Measurements from ENCODE around the gene CBLN3. TPM values are rescaled to one million over a fixed set of nuclear protein-coding genes. Genes with fewer than 3 reads are reported as not detected.

CBLN3 gene
- total RNA-seq, 1 experiment from 2014 or later: 1.0 TPM

DNA sequence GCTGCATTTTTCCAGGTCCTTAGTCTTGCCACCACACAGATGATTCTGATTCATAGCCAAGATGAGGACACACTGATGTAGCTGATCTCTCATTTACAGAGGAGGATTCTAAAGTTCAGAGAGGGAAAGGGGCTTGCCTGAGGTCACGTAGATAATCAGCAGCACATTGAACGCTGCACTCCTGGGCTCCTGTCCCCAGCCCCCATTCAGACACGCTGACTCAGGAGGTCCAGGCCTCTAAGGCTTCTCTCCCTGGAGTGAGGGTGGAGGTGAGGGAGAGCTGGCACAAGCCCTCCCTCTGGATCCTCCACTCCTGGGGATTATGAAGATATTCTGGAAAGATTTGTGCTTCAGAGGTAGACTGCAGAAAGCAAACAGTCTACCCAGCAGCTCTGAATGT is 51.1 kb downstream of the CBLN3 start:
- ATAC-seq (no peak), DNase-seq (ENCODE audit: low read depth, low spot score) (no peak)
- in situ Hi-C loops (cut with HindIII; ENCODE audit: low pct_unique_long_range_greater_than_20kb, low sequenced_read_pairs): no loop called here
- intact Hi-C loops (cut with micrococcal nuclease; ENCODE audit: unreplicated experiment): no loop called here
- Histone ChIP-seq H3K4me3 (ENCODE audit: low read depth in 2 of 2, low read length in 2 of 2) (no peak overlapping the region), H3K27ac (ENCODE audit: low read length) (no peak overlapping the region), H3K9me3 (ENCODE audit: control insufficient read depth, insufficient read depth, low read depth, low read length) (no peaks in the 10 kb centered on the region), H3K27me3 (ENCODE audit: control insufficient read depth, insufficient read depth, low read length) (no peaks in the 10 kb centered on the region), H3K36me3 (ENCODE audit: control insufficient read depth, insufficient read depth, low read length) (no peaks in the 10 kb centered on the region), H3K4me1 (ENCODE audit: control insufficient read depth, insufficient read depth, low read length) (no peaks in the 10 kb centered on the region)
- ChIA-PET POLR2A (no interaction called here), CTCF (interaction anchor here (0.6 kb wide), 1 partner anchor 61 kb away, joined by 4 read pairs; no protein-coding TSS in a partner anchor)
- no peak for TF ChIP-seq SIN3A (IDR thresholded peaks at IDR 0.05; ENCODE audit: borderline replicate concordance, insufficient read depth, low read depth, low read length)
- TF ChIP-seq, protein P1, sequence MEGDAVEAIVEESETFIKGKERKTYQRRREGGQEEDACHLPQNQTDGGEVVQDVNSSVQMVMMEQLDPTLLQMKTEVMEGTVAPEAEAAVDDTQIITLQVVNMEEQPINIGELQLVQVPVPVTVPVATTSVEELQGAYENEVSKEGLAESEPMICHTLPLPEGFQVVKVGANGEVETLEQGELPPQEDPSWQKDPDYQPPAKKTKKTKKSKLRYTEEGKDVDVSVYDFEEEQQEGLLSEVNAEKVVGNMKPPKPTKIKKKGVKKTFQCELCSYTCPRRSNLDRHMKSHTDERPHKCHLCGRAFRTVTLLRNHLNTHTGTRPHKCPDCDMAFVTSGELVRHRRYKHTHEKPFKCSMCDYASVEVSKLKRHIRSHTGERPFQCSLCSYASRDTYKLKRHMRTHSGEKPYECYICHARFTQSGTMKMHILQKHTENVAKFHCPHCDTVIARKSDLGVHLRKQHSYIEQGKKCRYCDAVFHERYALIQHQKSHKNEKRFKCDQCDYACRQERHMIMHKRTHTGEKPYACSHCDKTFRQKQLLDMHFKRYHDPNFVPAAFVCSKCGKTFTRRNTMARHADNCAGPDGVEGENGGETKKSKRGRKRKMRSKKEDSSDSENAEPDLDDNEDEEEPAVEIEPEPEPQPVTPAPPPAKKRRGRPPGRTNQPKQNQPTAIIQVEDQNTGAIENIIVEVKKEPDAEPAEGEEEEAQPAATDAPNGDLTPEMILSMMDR (IDR thresholded peaks at IDR 0.05): no peak
- TF ChIP-seq, protein P2, sequence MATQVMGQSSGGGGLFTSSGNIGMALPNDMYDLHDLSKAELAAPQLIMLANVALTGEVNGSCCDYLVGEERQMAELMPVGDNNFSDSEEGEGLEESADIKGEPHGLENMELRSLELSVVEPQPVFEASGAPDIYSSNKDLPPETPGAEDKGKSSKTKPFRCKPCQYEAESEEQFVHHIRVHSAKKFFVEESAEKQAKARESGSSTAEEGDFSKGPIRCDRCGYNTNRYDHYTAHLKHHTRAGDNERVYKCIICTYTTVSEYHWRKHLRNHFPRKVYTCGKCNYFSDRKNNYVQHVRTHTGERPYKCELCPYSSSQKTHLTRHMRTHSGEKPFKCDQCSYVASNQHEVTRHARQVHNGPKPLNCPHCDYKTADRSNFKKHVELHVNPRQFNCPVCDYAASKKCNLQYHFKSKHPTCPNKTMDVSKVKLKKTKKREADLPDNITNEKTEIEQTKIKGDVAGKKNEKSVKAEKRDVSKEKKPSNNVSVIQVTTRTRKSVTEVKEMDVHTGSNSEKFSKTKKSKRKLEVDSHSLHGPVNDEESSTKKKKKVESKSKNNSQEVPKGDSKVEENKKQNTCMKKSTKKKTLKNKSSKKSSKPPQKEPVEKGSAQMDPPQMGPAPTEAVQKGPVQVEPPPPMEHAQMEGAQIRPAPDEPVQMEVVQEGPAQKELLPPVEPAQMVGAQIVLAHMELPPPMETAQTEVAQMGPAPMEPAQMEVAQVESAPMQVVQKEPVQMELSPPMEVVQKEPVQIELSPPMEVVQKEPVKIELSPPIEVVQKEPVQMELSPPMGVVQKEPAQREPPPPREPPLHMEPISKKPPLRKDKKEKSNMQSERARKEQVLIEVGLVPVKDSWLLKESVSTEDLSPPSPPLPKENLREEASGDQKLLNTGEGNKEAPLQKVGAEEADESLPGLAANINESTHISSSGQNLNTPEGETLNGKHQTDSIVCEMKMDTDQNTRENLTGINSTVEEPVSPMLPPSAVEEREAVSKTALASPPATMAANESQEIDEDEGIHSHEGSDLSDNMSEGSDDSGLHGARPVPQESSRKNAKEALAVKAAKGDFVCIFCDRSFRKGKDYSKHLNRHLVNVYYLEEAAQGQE (IDR thresholded peaks at IDR 0.05; ENCODE audit: insufficient read depth in 1 of 2, low read depth in 2 of 2, low read length in 1 of 2): no peak
- TF ChIP-seq POLR2AphosphoS5 (IDR thresholded peaks at IDR 0.05; ENCODE audit: low read depth, low read length): no peak
- no peak for TF ChIP-seq TCF7L2 (IDR thresholded peaks at IDR 0.05; ENCODE audit: low read depth, low read length)
- no TSS peak for BruUV-seq (replicated peaks)

DNA sequence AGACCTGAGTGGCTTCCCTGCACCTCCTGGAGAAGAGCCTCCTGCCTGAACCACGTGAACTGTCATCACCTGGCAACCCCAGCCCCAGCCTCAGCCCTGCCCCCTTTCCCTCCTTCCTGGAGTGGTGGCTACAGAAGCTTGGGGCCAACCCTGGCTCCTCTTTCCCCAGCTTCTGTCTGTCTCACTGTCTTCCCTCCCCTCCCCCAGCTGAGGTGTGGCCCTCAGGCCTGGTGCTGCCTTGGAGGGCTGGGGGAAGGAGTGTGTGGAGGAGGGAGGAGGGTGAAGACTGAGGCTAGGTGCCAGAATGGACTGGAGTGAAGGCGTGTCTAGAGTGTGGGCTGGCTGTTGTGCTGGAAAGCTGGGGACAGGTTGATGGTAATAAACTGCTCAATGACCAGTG is 51.8 kb downstream of the CBLN3 start:
- H3K4me1 ChIP-seq (ENCODE audit: control insufficient read depth, insufficient read depth, low read length): no peaks in the 10 kb centered on the region
- no peaks in the 10 kb centered on the region for H3K27me3 ChIP-seq (ENCODE audit: control insufficient read depth, insufficient read depth, low read length)
- in situ Hi-C loops (cut with HindIII; ENCODE audit: low pct_unique_long_range_greater_than_20kb, low sequenced_read_pairs): no loop called here
- H3K36me3 ChIP-seq (ENCODE audit: control insufficient read depth, insufficient read depth, low read length): no peaks in the 10 kb centered on the region
- no peak for DNase-seq (ENCODE audit: low read depth, low spot score)
- H3K27ac ChIP-seq (ENCODE audit: low read length): no peak overlapping the region
- TF ChIP-seq, protein P1 (IDR thresholded peaks at IDR 0.05): no peak
- TF ChIP-seq, protein P2 (IDR thresholded peaks at IDR 0.05; ENCODE audit: insufficient read depth in 1 of 2, low read depth in 2 of 2, low read length in 1 of 2): no peak
- TF ChIP-seq SIN3A (IDR thresholded peaks at IDR 0.05; ENCODE audit: borderline replicate concordance, insufficient read depth, low read depth, low read length): no peak
- TF ChIP-seq TCF7L2 (IDR thresholded peaks at IDR 0.05; ENCODE audit: low read depth, low read length): no peak
- TF ChIP-seq POLR2AphosphoS5 (IDR thresholded peaks at IDR 0.05; ENCODE audit: low read depth, low read length): no peak
- no TSS peak for BruUV-seq (replicated peaks)
- ChIA-PET POLR2A (no interaction called here), CTCF (no interaction called here)
- ATAC-seq: no peak
- no peak overlapping the region for H3K4me3 ChIP-seq (ENCODE audit: low read depth in 2 of 2, low read length in 2 of 2)
- intact Hi-C loops (cut with micrococcal nuclease; ENCODE audit: unreplicated experiment): no loop called here
- H3K9me3 ChIP-seq (ENCODE audit: control insufficient read depth, insufficient read depth, low read depth, low read length): no peaks in the 10 kb centered on the region

Data from Panc1 (cell line).